ENCODE measurements around the gene CHD8.

GRCh38 chr14:21415329-21415728, 40.6 kb downstream of the CHD8 start:
- TF ChIP-seq CTCF (IDR thresholded peaks at IDR 0.05) (no peak), POLR2A (IDR thresholded peaks at IDR 0.05) (no peak), POLR2AphosphoS5 (IDR thresholded peaks at IDR 0.05) (no peak), EP300 (IDR thresholded peaks at IDR 0.05) (no peak)
